HG03097 (cell line): ENCODE data around the gene DTWD2.

ENCODE experiments used
- ATAC-seq: cut with Tn5 transposase; IDR thresholded peaks from one replicate; pipeline ENCODE4 v1.9.1; 2021; ENCODE audit not compliant: unreplicated experiment, low FRiP score

DTWD2 gene

GRCh38 chr5:118987988-118988865, at the start of gene DTWD2:
TSS of gene DTWD2 (minus strand) at chr5:118988547. CDS start at chr5:118988511, 36 bp downstream.
- ATAC-seq = peak; percentile 94

GRCh38 chr5:119037496-119038215, 49.3 kb upstream of the DTWD2 start:
- no peak for ATAC-seq

- ATAC-seq = no peak
Measured at GRCh38 chr5:119036101-119036762, 47.9 kb upstream of the DTWD2 start.

GRCh38 chr5:119033135-119033534, 44.8 kb upstream of the DTWD2 start:
- no peak for ATAC-seq

- no peak for ATAC-seq
Measured at GRCh38 chr5:119032656-119033055, 44.3 kb upstream of the DTWD2 start.

- ATAC-seq = peak; percentile 52
Measured at GRCh38 chr5:119031905-119032304, 43.6 kb upstream of the DTWD2 start.

- ATAC-seq = peak; percentile 73
Measured at GRCh38 chr5:119031011-119031886, 42.9 kb upstream of the DTWD2 start.

- no peak for ATAC-seq
Measured at GRCh38 chr5:119028575-119028974, 40.2 kb upstream of the DTWD2 start.

- ATAC-seq = no peak
Measured at GRCh38 chr5:119022773-119023172, 34.4 kb upstream of the DTWD2 start.

- ATAC-seq = peak; percentile 49
Measured at GRCh38 chr5:119022017-119022745, 33.8 kb upstream of the DTWD2 start.

- ATAC-seq = no peak
Measured at GRCh38 chr5:119021149-119021732, 32.9 kb upstream of the DTWD2 start.

GRCh38 chr5:119019949-119020348, 31.6 kb upstream of the DTWD2 start:
- ATAC-seq = no peak

GRCh38 chr5:119019501-119019900, 31.2 kb upstream of the DTWD2 start:
- ATAC-seq = no peak

GRCh38 chr5:119017994-119018393, 29.6 kb upstream of the DTWD2 start:
- no peak for ATAC-seq

GRCh38 chr5:119016125-119016774, 27.9 kb upstream of the DTWD2 start:
- peak; percentile 63 for ATAC-seq

GRCh38 chr5:119011186-119011585, 22.8 kb upstream of the DTWD2 start:
- no peak for ATAC-seq

- ATAC-seq = no peak
Measured at GRCh38 chr5:119010206-119010605, 21.9 kb upstream of the DTWD2 start.

GRCh38 chr5:119009131-119009530, 20.8 kb upstream of the DTWD2 start:
- ATAC-seq = no peak

GRCh38 chr5:118999696-119000095, 11.3 kb upstream of the DTWD2 start:
- no peak for ATAC-seq
